HG03159 (cell line): Measurements from ENCODE around the gene SLC35E2B.
A peak's percentile ranks its signal among the peaks of the same experiment; 100 is the strongest.

Experiments used
- ATAC-seq: cut with Tn5 transposase; IDR thresholded peaks from one replicate; pipeline ENCODE4 v1.9.1; 2021; ENCODE audit warnings: mild to moderate bottlenecking, moderate library complexity; ENCODE audit not compliant: unreplicated experiment

Gene SLC35E2B

DNA sequence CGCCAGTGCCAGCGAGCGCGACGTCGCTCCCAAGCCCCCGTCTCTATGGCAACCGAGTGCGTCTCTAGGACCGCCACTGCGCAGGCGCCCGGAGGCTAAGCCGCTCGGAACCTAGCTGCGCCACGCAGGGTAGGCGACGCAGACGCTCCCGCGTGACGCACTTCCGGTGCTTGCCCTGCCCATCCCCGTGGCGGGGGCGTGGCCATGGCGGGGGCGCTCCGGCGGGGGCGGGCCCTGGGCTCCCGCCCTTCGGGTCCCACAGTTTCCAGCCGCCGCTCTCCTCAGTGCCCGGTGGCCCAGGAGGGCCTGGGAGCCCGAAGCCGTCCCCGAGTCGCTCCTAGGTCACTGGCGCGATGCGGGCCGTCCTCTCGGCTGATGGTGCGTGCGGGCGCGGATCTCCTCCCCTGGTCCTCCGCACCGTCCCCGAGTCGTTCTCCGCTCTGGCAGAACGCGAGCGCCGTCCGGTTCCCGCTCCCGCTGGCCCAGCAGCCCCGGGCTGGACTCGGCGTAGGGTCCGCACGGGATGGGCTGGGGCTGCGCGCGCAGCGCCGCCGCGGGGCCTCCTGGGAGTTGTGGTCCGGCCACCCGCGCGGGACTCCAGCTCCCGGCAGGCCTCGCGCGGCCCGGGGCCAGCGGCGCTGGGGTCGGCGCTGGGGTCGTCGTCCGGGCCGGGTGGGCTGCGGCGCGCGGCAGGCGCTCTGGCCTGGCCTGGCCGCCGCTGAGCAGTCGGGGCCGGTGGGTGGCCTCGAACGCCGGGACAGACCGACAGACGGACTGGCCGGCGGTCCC lies 77.1 kb downstream of the SLC35E2B start, which contains the start of gene MIB2:
Gene MIB2 (plus strand): TSS at position 245 of the 789 bp plus-strand sequence. CDS start 7,953 bp downstream, outside the sequence.
- peak; percentile 81 for ATAC-seq

DNA sequence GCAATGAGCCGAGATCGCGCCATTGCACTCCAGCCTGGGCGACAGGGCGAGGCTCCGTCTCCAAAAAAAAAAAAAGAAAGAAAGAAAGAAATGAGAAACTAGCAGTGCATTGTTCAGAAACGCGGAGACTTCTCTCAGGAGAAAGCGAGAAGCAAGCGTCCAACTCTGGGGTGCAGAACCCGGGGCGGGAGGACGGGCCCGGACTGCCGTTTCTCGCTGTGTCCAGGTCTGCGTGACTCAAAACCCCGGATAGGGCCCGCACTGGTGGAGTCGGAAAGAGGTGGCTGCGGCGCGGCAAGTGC lies 77.7 kb downstream of the SLC35E2B start:
- no peak for ATAC-seq

DNA sequence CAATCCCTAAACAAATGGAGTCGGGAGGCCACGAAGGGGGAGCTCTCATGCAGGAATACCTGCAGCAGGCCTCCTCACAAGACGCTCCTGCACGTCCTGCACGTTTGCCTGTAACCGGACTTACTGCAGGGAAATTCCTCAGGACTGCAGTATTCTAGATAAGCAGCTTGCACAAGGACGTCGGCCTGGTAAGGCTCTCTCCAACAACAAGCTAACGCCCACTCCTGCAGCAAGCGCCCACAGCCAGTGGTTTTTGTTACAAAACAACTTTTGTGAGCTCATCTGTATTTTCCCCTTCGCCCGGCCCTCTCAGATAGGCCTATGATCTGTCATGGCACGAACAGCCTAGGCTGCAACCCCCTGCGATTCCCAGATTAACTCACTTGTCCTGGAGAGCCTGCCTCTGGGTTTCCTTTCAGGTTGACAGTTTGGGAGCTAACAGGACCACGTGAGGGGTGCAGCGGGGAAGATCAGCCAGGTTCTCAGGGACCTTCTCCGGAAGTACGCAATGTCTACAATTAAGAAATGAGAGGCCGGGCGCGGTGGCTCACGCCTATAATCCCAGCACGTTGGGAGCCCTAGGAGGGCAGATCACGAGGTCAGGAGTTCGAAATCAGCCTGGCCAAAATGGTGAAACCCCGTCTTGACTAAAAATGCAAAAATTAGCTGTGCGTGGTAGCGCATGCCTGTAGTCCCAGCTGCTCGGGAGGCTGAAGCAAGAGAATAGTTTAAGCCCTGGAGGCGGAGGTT lies 78.2 kb downstream of the SLC35E2B start:
- no peak for ATAC-seq

GRCh38 chr1:1613509-1614082 lies 79.0 kb downstream of the SLC35E2B start:
- no peak for ATAC-seq

DNA sequence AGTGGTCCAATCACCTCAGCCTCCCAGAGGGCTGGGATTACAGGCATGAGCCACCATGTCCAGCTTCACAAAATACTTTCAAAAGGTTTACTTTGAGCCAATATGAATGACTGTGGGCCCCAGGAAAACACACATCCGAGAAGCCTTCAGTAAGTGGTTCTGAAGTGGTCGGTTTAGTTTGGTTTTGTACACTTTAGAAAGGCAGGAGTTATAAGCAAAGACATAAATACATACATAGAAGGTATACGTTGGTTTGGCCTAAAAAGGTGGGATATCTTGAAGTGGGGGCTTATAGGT lies 80.5 kb downstream of the SLC35E2B start:
- no peak for ATAC-seq

DNA sequence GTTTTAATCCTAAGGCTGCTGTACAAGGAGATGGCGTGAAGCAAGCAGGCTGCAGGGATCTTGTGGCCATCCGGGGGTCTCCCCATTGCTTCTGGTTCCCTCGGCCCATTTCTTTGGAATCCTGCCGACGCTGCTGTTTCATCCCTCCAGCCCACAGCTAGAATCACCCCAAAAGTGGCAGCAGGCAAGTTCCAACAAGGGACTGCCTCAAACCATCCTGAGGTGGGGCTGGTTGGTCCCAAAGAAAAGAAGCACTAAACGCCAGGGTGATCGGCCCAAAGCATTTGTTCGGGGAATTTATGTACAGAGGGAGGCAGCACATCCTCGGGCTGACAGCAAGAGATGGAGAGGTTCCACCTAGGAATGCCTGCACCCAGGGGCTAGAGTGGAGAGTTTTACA lies 81.8 kb downstream of the SLC35E2B start:
- ATAC-seq = no peak

DNA sequence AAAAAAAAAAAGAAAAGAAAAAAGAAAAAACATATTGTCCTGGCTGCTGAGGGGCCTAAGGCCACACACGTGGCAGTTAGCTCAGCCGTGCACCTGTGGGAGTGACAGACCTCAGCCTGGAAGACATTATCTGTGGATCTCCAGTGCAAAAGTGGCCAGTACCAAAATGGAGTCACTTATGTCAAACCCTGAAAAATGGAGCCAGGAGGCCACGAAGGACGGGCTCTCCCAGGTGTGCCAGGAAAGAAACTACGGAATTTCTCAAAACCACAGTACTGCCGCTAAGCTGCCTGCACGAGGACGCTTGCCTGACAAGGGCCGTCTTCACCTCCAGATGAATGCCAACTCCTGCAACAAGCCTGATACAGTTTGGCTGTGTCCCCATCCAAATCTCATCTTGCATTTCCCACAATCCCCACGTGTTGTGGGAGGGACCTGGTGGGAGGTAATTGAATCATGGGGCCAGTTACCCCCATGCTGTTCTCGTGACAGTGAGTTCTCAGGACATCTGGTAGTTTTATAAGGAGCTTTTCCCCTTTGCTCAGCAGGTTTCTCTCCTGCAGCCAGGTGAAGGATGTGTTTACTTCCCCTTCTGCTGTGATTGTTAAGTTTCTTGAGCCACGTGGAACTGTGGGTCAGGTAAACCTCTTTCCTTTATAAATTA lies 82.6 kb downstream of the SLC35E2B start:
- no peak for ATAC-seq
